OCI-LY7 (cell line): Measurements from ENCODE around the gene LY86.

Experiments
- EZH2phosphoT487 ChIP-seq: fragments of 200-600 bp; sonication (generic); IDR thresholded peaks from 2 replicates; pipeline ENCODE4 v1.6.1; 2018; ENCODE audit warnings: low read depth, borderline replicate concordance, mild to moderate bottlenecking, mixed run types, antibody characterized with exemption, low read length, moderate library complexity, mixed read lengths
- TF ChIP-seq, protein P1 (sequence below): fragments of 200-600 bp; sonication (generic); conservative IDR thresholded peaks from 2 replicates; pipeline ENCODE4 v1.5.1; 2014; ENCODE audit warnings: mild to moderate bottlenecking, antibody characterized with exemption, low read length, moderate library complexity, mixed read lengths

DNA sequence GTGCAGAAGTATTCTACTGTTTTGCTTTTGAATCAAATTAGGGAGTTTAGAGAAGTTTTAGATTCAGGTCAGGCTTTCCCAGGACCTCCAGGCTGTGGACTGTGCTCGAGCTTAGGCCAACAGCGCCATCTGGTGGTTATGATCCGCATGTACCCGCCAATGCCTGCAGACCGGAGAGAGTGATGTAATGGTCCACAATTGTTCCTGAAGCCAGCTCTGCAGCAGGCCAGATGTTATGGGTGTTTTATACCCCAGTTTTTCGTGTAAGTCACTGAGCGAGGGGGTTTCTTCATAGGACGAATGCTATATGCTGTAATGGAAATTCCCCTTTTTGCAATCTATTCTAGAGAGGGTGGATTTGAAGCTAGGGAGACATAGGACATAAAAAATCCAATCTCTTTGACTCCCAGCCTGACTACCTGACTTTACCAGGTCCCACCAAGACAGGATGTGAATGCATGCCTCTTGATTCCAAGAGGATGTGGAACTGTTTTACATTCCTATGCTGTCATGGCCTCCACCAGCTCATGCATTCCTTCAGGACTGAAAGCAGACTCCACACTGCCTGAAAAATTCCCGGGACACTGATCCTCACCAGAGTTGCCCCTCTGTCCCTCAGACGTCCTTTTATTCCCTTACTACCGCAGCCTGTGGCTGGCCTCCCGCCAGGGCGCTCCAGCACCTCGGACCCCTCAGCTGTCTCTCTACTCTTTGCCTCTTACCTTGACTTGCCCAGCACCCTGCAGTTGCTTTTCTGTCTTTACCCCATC is 41.2 kb upstream of the LY86 start:
- TF ChIP-seq, protein P1, sequence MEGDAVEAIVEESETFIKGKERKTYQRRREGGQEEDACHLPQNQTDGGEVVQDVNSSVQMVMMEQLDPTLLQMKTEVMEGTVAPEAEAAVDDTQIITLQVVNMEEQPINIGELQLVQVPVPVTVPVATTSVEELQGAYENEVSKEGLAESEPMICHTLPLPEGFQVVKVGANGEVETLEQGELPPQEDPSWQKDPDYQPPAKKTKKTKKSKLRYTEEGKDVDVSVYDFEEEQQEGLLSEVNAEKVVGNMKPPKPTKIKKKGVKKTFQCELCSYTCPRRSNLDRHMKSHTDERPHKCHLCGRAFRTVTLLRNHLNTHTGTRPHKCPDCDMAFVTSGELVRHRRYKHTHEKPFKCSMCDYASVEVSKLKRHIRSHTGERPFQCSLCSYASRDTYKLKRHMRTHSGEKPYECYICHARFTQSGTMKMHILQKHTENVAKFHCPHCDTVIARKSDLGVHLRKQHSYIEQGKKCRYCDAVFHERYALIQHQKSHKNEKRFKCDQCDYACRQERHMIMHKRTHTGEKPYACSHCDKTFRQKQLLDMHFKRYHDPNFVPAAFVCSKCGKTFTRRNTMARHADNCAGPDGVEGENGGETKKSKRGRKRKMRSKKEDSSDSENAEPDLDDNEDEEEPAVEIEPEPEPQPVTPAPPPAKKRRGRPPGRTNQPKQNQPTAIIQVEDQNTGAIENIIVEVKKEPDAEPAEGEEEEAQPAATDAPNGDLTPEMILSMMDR, result peak; percentile 97
- TF ChIP-seq EZH2phosphoT487, result no peak
